Duodenal mucosa (tissue), 2 donors: ENCODE data around the gene ACBD7.

ENCODE experiments used
- H3K27ac ChIP-seq: one replicate; pipeline ENCODE4 v1.7.0; 2013; ENCODE audit warnings: low read depth, low read length
- H3K27me3 ChIP-seq, 2 donors: one replicate each; pipeline ENCODE4 v1.7.0; 2013; ENCODE audit warnings: low read length in 2 of 2, control low read depth in 1 of 2; ENCODE audit not compliant: insufficient read depth in 2 of 2, control insufficient read depth in 1 of 2
- H3K36me3 ChIP-seq, 2 donors: one replicate each; pipeline ENCODE4 v1.7.0; 2013; ENCODE audit warnings: low read length in 2 of 2, control low read depth in 1 of 2; ENCODE audit not compliant: insufficient read depth in 2 of 2, control insufficient read depth in 1 of 2
- H3K4me1 ChIP-seq, 2 donors: one replicate each; pipeline ENCODE4 v1.7.0; 2013; ENCODE audit warnings: low read length in 2 of 2, control low read depth in 1 of 2; ENCODE audit not compliant: insufficient read depth in 2 of 2, control insufficient read depth in 1 of 2
- H3K4me3 ChIP-seq, 2 donors: one replicate each; pipeline ENCODE4 v1.7.0; 2013; ENCODE audit warnings: low read length in 2 of 2, low read depth in 1 of 2
- H3K9ac ChIP-seq, 2 donors: one replicate each; pipeline ENCODE4 v1.7.0; 2013; ENCODE audit warnings: low read length in 2 of 2, low read depth in 1 of 2
- H3K9me3 ChIP-seq, 2 donors: one replicate each; pipeline ENCODE4 v1.7.0; 2013; ENCODE audit warnings: low read length in 2 of 2, control low read depth in 1 of 2; ENCODE audit not compliant: control insufficient read depth in 1 of 2

The ACBD7 gene

GRCh38 chr10:15059914-15060313 is 28.7 kb downstream of the ACBD7 start:
- H3K4me1 ChIP-seq: no peaks in the 10 kb centered on the region
- H3K36me3 ChIP-seq: no peaks in the 10 kb centered on the region
- H3K27ac ChIP-seq: no peak overlapping the region
- H3K9ac ChIP-seq: no peak overlapping the region
- no peak overlapping the region for H3K4me3 ChIP-seq
- H3K27me3 ChIP-seq: no peaks in the 10 kb centered on the region
- peaks cover 0 to 7% of the 10 kb centered on the region in 2 donors for H3K9me3 ChIP-seq

GRCh38 chr10:15058689-15059088 is 29.9 kb downstream of the ACBD7 start:
- Histone ChIP-seq H3K36me3 (no peaks in the 10 kb centered on the region), H3K27me3 (no peaks in the 10 kb centered on the region), H3K4me3 (no peak overlapping the region), H3K27ac (no peak overlapping the region), H3K9me3 (peaks cover 0 to 7% of the 10 kb centered on the region in 2 donors), H3K4me1 (no peaks in the 10 kb centered on the region), H3K9ac (no peak overlapping the region)

GRCh38 chr10:15053061-15053460 is 35.5 kb downstream of the ACBD7 start:
- Histone ChIP-seq H3K27me3 (no peaks in the 10 kb centered on the region), H3K36me3 (no peaks in the 10 kb centered on the region), H3K9me3 (no peaks in the 10 kb centered on the region), H3K4me1 (no peaks in the 10 kb centered on the region), H3K4me3 (no peak overlapping the region), H3K27ac (no peak overlapping the region), H3K9ac (no peak overlapping the region)

GRCh38 chr10:15052121-15052520 is 36.5 kb downstream of the ACBD7 start:
- H3K27ac ChIP-seq: no peak overlapping the region
- no peak overlapping the region for H3K9ac ChIP-seq
- no peaks in the 10 kb centered on the region for H3K4me1 ChIP-seq
- no peak overlapping the region for H3K4me3 ChIP-seq
- H3K36me3 ChIP-seq: no peaks in the 10 kb centered on the region
- H3K27me3 ChIP-seq: no peaks in the 10 kb centered on the region
- H3K9me3 ChIP-seq: no peaks in the 10 kb centered on the region

- Histone ChIP-seq H3K36me3 (no peaks in the 10 kb centered on the region), H3K27ac (no peak overlapping the region), H3K27me3 (no peaks in the 10 kb centered on the region), H3K9ac (no peak overlapping the region), H3K4me1 (no peaks in the 10 kb centered on the region), H3K4me3 (no peak overlapping the region), H3K9me3 (no peaks in the 10 kb centered on the region)
Measured at GRCh38 chr10:15049533-15049932, 39.0 kb downstream of the ACBD7 start.

GRCh38 chr10:15046626-15047025 is 42.0 kb downstream of the ACBD7 start:
- Histone ChIP-seq H3K36me3 (no peaks in the 10 kb centered on the region), H3K4me1 (no peaks in the 10 kb centered on the region), H3K9ac (no peak overlapping the region), H3K9me3 (no peaks in the 10 kb centered on the region), H3K27me3 (no peaks in the 10 kb centered on the region), H3K27ac (no peak overlapping the region), H3K4me3 (no peak overlapping the region)

GRCh38 chr10:15045380-15045779 is 43.2 kb downstream of the ACBD7 start:
- no peak overlapping the region for H3K27ac ChIP-seq
- H3K9ac ChIP-seq: no peak overlapping the region
- H3K27me3 ChIP-seq: no peaks in the 10 kb centered on the region
- no peaks in the 10 kb centered on the region for H3K9me3 ChIP-seq
- H3K4me3 ChIP-seq: no peak overlapping the region
- H3K36me3 ChIP-seq: no peaks in the 10 kb centered on the region
- no peaks in the 10 kb centered on the region for H3K4me1 ChIP-seq

- no peaks in the 10 kb centered on the region for H3K36me3 ChIP-seq
- H3K27ac ChIP-seq: no peak within 1 kb of the TSS
- no peaks in the 10 kb centered on the region for H3K4me1 ChIP-seq
- H3K4me3 ChIP-seq: no peak within 1 kb of the TSS
- no peaks in the 10 kb centered on the region for H3K9me3 ChIP-seq
- no peaks in the 10 kb centered on the region for H3K27me3 ChIP-seq
- no peak within 1 kb of the TSS for H3K9ac ChIP-seq
Measured at GRCh38 chr10:15043674-15044073, 44.9 kb downstream of the ACBD7 start, which contains the start of gene OLAH. OLAH (plus strand) TSS chr10:15043943; CDS start chr10:15047289, 3,346 bp downstream.

- Histone ChIP-seq H3K27ac (no peak overlapping the region), H3K4me1 (no peaks in the 10 kb centered on the region), H3K4me3 (no peak overlapping the region), H3K36me3 (no peaks in the 10 kb centered on the region), H3K9me3 (no peaks in the 10 kb centered on the region), H3K9ac (no peak overlapping the region), H3K27me3 (no peaks in the 10 kb centered on the region)
Measured at GRCh38 chr10:15038416-15038815, 50.2 kb downstream of the ACBD7 start.

GRCh38 chr10:15037691-15038090 is 50.9 kb downstream of the ACBD7 start:
- H3K9ac ChIP-seq: no peak overlapping the region
- no peaks in the 10 kb centered on the region for H3K9me3 ChIP-seq
- no peaks in the 10 kb centered on the region for H3K36me3 ChIP-seq
- H3K27ac ChIP-seq: no peak overlapping the region
- H3K4me1 ChIP-seq: no peaks in the 10 kb centered on the region
- H3K27me3 ChIP-seq: no peaks in the 10 kb centered on the region
- no peak overlapping the region for H3K4me3 ChIP-seq
